ENCODE results near the gene EPB42.

The EPB42 gene

DNA sequence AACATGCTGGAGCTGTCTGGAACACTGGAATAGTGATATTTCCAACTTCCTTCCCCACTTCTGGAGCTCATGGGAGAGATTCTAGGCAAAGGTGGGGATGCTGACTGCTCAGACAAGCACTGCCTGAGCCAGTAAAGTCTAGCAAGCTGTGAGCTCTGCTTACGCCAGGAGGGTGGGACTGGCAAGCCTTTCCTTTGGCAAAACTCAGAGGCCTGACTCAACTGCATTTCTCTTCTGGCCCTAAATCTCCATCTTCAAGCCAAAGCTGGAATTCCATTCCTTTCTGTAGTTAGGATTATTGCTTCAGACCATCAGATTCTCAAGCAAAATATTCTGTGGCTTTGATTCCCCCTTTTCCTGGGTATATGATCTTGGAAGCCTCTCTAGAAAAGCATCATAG is 20.3 kb upstream of the EPB42 start:
- Histone ChIP-seq H3K36me3 (replicated peaks; ENCODE audit: low read depth, low read length) (no peaks in the 10 kb centered on the region), H3K27ac (ENCODE audit: low read length) (no peak overlapping the region), H3K9ac (ENCODE audit: low read length) (no peak overlapping the region), H3K4me3 (ENCODE audit: low read length) (no peak overlapping the region), H3K9me3 (ENCODE audit: insufficient read depth, low read length) (no peaks in the 10 kb centered on the region), H3K79me2 (ENCODE audit: low read length) (no peaks in the 10 kb centered on the region), H3K4me2 (ENCODE audit: low read length) (no peak overlapping the region), H3K4me1 (ENCODE audit: low read length) (no peaks in the 10 kb centered on the region), H4K20me1 (ENCODE audit: insufficient read depth, low read length) (no peaks in the 10 kb centered on the region), H3K27me3 (ENCODE audit: low read depth, low read length) (no peaks in the 10 kb centered on the region), H2AFZ (ENCODE audit: low read depth, low read length) (no peak overlapping the region)
- TF ChIP-seq, protein P1, sequence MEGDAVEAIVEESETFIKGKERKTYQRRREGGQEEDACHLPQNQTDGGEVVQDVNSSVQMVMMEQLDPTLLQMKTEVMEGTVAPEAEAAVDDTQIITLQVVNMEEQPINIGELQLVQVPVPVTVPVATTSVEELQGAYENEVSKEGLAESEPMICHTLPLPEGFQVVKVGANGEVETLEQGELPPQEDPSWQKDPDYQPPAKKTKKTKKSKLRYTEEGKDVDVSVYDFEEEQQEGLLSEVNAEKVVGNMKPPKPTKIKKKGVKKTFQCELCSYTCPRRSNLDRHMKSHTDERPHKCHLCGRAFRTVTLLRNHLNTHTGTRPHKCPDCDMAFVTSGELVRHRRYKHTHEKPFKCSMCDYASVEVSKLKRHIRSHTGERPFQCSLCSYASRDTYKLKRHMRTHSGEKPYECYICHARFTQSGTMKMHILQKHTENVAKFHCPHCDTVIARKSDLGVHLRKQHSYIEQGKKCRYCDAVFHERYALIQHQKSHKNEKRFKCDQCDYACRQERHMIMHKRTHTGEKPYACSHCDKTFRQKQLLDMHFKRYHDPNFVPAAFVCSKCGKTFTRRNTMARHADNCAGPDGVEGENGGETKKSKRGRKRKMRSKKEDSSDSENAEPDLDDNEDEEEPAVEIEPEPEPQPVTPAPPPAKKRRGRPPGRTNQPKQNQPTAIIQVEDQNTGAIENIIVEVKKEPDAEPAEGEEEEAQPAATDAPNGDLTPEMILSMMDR (IDR thresholded peaks at IDR 0.05; ENCODE audit: low read depth, low read length): no peak
- no peak for TF ChIP-seq EZH2phosphoT487 (IDR thresholded peaks at IDR 0.05; ENCODE audit: low read depth)

DNA sequence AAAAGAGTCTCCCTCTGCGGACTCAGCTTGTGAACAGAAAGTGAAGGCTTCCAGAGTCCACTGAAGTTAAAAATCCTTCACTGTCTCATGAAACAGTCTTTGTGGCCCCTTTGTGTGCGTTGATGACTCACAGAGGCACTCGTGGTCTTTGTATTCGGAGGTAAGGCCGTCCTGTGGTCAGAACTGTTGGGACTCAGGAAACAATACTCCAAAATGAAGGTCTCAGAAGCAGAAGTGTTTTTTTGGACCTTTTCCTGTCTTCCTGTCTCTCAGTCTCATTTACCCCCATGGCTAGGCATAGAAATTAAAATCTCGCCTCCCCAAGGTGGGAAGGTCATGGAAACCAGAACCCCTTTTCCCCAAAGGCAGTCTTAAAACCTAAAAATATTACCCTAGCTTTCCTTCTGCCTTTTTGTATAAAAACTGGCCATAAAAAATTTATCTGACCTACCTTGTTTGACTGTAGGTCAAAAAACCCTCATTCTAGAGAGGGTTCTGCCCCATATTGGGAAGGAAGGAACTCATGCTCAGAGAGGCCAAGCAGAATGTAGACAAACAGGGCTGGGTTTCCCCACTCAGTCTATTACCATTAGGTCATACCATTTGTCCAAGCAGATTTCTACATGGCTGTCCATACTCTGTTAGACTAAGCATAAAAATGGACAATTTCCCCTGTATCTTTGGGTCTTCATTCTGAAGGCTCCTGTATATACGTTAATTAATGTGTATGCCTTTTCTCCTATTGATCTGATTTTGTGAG is 19.1 kb upstream of the EPB42 start:
- no peak overlapping the region for H3K4me2 ChIP-seq (ENCODE audit: low read length)
- no peaks in the 10 kb centered on the region for H4K20me1 ChIP-seq (ENCODE audit: insufficient read depth, low read length)

DNA sequence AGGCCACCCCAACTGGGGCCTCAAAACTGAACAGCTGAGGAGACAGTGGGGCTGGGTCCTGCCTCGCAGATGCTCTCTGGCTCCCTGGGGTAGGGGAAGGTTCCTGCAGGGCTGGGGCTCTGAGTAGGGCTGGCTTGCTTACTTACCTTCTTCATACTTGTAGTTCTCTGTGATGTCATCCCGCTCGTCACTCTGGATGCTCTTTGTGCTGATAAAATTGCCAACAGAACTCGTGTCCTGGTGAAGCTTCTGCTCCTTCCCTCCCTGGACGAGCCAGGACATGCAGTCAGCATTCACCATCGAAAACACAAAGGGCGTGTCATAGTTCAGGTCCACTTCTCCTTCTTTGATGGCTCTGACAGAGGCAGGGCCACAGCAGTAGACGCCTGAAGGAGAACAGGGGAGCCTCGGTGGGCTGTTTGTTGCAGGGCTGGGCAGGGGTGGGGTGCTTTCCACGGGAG is 17.9 kb upstream of the EPB42 start:
- no peaks in the 10 kb centered on the region for H3K36me3 ChIP-seq (replicated peaks; ENCODE audit: low read depth, low read length)
- H3K4me2 ChIP-seq (ENCODE audit: low read length): no peak overlapping the region
- H3K27ac ChIP-seq (ENCODE audit: low read length): no peak overlapping the region
- H3K9me3 ChIP-seq (ENCODE audit: insufficient read depth, low read length): no peaks in the 10 kb centered on the region
- no peaks in the 10 kb centered on the region for H3K4me1 ChIP-seq (ENCODE audit: low read length)
- H3K9ac ChIP-seq (ENCODE audit: low read length): no peak overlapping the region
- H4K20me1 ChIP-seq (ENCODE audit: insufficient read depth, low read length): no peaks in the 10 kb centered on the region
- H3K27me3 ChIP-seq (ENCODE audit: low read depth, low read length): no peaks in the 10 kb centered on the region
- no peaks in the 10 kb centered on the region for H3K79me2 ChIP-seq (ENCODE audit: low read length)
- no peak overlapping the region for H3K4me3 ChIP-seq (ENCODE audit: low read length)
- no peak overlapping the region for H2AFZ ChIP-seq (ENCODE audit: low read depth, low read length)
- TF ChIP-seq, protein P1 (IDR thresholded peaks at IDR 0.05; ENCODE audit: low read depth, low read length): no peak
- TF ChIP-seq EZH2phosphoT487 (IDR thresholded peaks at IDR 0.05; ENCODE audit: low read depth): no peak

More for the DNA sequence above, 19.1 kb upstream of the EPB42 start:
- no peak overlapping the region for H3K27ac ChIP-seq (ENCODE audit: low read length)
- no peaks in the 10 kb centered on the region for H3K9me3 ChIP-seq (ENCODE audit: insufficient read depth, low read length)
- H3K79me2 ChIP-seq (ENCODE audit: low read length): no peaks in the 10 kb centered on the region
- no peak overlapping the region for H2AFZ ChIP-seq (ENCODE audit: low read depth, low read length)
- H3K4me3 ChIP-seq (ENCODE audit: low read length): no peak overlapping the region
- H3K36me3 ChIP-seq (replicated peaks; ENCODE audit: low read depth, low read length): no peaks in the 10 kb centered on the region
- no peaks in the 10 kb centered on the region for H3K27me3 ChIP-seq (ENCODE audit: low read depth, low read length)
- TF ChIP-seq EZH2phosphoT487 (IDR thresholded peaks at IDR 0.05; ENCODE audit: low read depth): no peak
- TF ChIP-seq, protein P1 (IDR thresholded peaks at IDR 0.05; ENCODE audit: low read depth, low read length): no peak
- H3K4me1 ChIP-seq (ENCODE audit: low read length): no peaks in the 10 kb centered on the region
- no peak overlapping the region for H3K9ac ChIP-seq (ENCODE audit: low read length)

DNA sequence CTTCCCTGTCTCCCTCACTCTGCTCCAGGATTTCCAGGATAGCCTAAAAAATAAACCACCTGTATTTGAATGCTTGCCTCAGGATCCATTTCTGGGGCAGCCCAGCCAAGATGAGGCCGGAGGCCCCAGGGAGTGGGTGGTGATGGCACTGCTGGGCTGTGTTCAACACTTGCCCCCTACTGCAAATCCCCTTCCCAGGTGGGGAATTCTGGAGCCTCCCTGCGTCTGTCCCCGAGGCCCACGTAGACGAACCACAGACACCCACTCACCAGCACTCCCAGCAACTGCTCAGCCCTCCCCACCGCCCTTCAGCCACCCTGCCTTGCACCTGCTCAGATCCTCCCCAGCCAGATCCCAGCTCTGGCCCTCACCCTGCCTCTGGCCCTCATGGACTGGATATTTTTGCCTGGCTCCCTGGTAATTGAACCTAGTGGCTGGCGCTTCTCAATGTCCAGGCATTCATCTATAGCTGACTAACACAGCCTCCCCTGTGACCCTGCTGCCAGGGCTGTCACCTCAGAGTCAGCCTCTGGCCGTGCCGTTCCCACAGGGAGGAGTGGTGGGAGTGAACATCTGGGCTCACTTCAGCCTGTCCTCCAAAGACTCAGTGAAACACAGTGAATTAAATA is 17.1 kb upstream of the EPB42 start:
- H3K36me3 ChIP-seq (replicated peaks; ENCODE audit: low read depth, low read length): no peaks in the 10 kb centered on the region
- no peak overlapping the region for H3K9ac ChIP-seq (ENCODE audit: low read length)
- H3K9me3 ChIP-seq (ENCODE audit: insufficient read depth, low read length): no peaks in the 10 kb centered on the region
- no peak overlapping the region for H3K4me2 ChIP-seq (ENCODE audit: low read length)
- no peaks in the 10 kb centered on the region for H3K4me1 ChIP-seq (ENCODE audit: low read length)
- no peak for TF ChIP-seq EZH2phosphoT487 (IDR thresholded peaks at IDR 0.05; ENCODE audit: low read depth)
- TF ChIP-seq, protein P1 (IDR thresholded peaks at IDR 0.05; ENCODE audit: low read depth, low read length): no peak
- H2AFZ ChIP-seq (ENCODE audit: low read depth, low read length): no peak overlapping the region
- no peaks in the 10 kb centered on the region for H4K20me1 ChIP-seq (ENCODE audit: insufficient read depth, low read length)
- no peaks in the 10 kb centered on the region for H3K79me2 ChIP-seq (ENCODE audit: low read length)
- no peak overlapping the region for H3K4me3 ChIP-seq (ENCODE audit: low read length)
- H3K27me3 ChIP-seq (ENCODE audit: low read depth, low read length): no peaks in the 10 kb centered on the region
- no peak overlapping the region for H3K27ac ChIP-seq (ENCODE audit: low read length)

All from OCI-LY3 (cell line).